SK-N-SH (cell line): ENCODE results near the gene RALY. TPM values are rescaled to one million over a fixed set of nuclear protein-coding genes. Genes with fewer than 3 reads are reported as not detected.

Source experiments
- CTCF ChIA-PET: fragments of 300-600, 350-600 bp; formaldehyde crosslinking; extraction: SDS; loops from one replicate; lab custom pipeline; 2021; lab: Yijun Ruan, JAX
- POLR2A ChIA-PET: fragments of 350-600 bp; sonication (Branson Sonifier 250); formaldehyde crosslinking; extraction: SDS; loops from one replicate; lab custom pipeline; 2020; ENCODE audit warnings: antibody characterized with exemption, inconsistent platforms; lab: Yijun Ruan, JAX
- DNase-seq: peaks from one replicate; pipeline ENCODE4 v3.0.0; 2012
- H2AFZ ChIP-seq: fragments of 200-600 bp; sonication (generic); 2 replicates; pipeline ENCODE4 v1.8.1; 2016; ENCODE audit warnings: antibody characterized with exemption, mild to moderate bottlenecking, low read depth
- H3F3A ChIP-seq: fragments of 200-600 bp; sonication (generic); replicated peaks from 2 replicates; pipeline ENCODE3; 2016; ENCODE audit warnings: antibody characterized with exemption, mild to moderate bottlenecking; ENCODE audit not compliant: insufficient read depth
- H3K27ac ChIP-seq, 2 experiments: fragments of 200-500 bp in 1 of 2; fragments of 200-600 bp in 1 of 2; sonication (Bioruptor generic) in 1 of 2; sonication (generic), shearing (Covaris generic) in 1 of 2; 2 replicates each; pipeline versions ENCODE4 v1.5.1 to v1.6.1; 2014 to 2016; ENCODE audit warnings: low read depth in 2 of 2, inconsistent platforms in 1 of 2, low read length in 1 of 2, mild to moderate bottlenecking in 1 of 2, mixed read lengths in 1 of 2
- H3K27me3 ChIP-seq: fragments of 200-600 bp; sonication (generic), shearing (Covaris generic); 2 replicates; pipeline ENCODE4 v1.6.1; 2016; ENCODE audit warnings: mixed run types; ENCODE audit not compliant: insufficient read depth
- H3K36me3 ChIP-seq, 2 experiments: fragments of 200-500 bp in 1 of 2; fragments of 200-600 bp in 1 of 2; sonication (Bioruptor generic) in 1 of 2; sonication (generic) in 1 of 2; replicated peaks in 1 of 2; 2 replicates each; pipeline versions ENCODE3 to v1.5.1; 2014 to 2016; ENCODE audit warnings: low read length in 1 of 2, mild to moderate bottlenecking in 1 of 2; ENCODE audit not compliant: insufficient read depth in 2 of 2, control insufficient read depth in 1 of 2
- H3K4me1 ChIP-seq, 2 experiments: fragments of 200-500 bp in 1 of 2; fragments of 200-600 bp in 1 of 2; sonication (Bioruptor generic) in 1 of 2; sonication (generic), shearing (Covaris generic) in 1 of 2; 2 replicates each; pipeline versions ENCODE4 v1.5.1 to v1.6.1; 2014 to 2016; ENCODE audit warnings: low read depth in 1 of 2, low read length in 1 of 2, mixed run types in 1 of 2; ENCODE audit not compliant: insufficient read depth in 2 of 2, control insufficient read depth in 1 of 2
- H3K4me2 ChIP-seq: fragments of 200-600 bp; sonication (generic), shearing (Covaris generic); 2 replicates; pipeline ENCODE4 v1.6.1; 2017; ENCODE audit warnings: mixed run types
- H3K4me3 ChIP-seq, 2 experiments: fragments of 200-500 bp in 1 of 2; fragments of 200-600 bp in 1 of 2; sonication (Bioruptor generic) in 1 of 2; sonication (generic), shearing (Covaris generic) in 1 of 2; 2 replicates each; pipeline versions ENCODE4 v1.5.1 to v1.8.1; 2014 to 2016; ENCODE audit warnings: low read depth in 2 of 2, inconsistent platforms in 1 of 2, low read length in 1 of 2, mild to moderate bottlenecking in 1 of 2, mixed read lengths in 1 of 2, moderate library complexity in 1 of 2
- H3K79me2 ChIP-seq: fragments of 200-600 bp; sonication (generic); 2 replicates; pipeline ENCODE4 v1.8.1; 2017; ENCODE audit warnings: mild to moderate bottlenecking; ENCODE audit not compliant: insufficient read depth
- H3K9ac ChIP-seq: fragments of 200-600 bp; sonication (generic); 2 replicates; pipeline ENCODE4 v1.6.1; 2017; ENCODE audit warnings: mixed run types
- H3K9me2 ChIP-seq: fragments of 200-600 bp; sonication (generic); 2 replicates; pipeline ENCODE4 v1.6.1; 2017; ENCODE audit warnings: mixed run types
- H3K9me3 ChIP-seq: fragments of 200-600 bp; sonication (generic); 2 replicates; pipeline ENCODE4 v1.6.1; 2017; ENCODE audit warnings: mixed run types, mild to moderate bottlenecking, moderate library complexity
- H4K20me1 ChIP-seq: fragments of 200-600 bp; sonication (generic); 2 replicates; pipeline ENCODE4 v1.6.1; 2017; ENCODE audit warnings: mild to moderate bottlenecking, mixed run types; ENCODE audit not compliant: insufficient read depth
- ELF1 ChIP-seq: IDR thresholded peaks from 2 replicates; pipeline ENCODE4 v1.4.0; 2012
- EP300 ChIP-seq, 2 experiments: IDR thresholded peaks; 2 replicates each; pipeline versions ENCODE4 v1.4.0 to v1.6.1; 2012; ENCODE audit warnings: borderline replicate concordance in 1 of 2, low read depth in 1 of 2, low read length in 1 of 2
- FOXJ3 ChIP-seq: sonication (generic); formaldehyde crosslinking; IDR thresholded peaks from 2 replicates; pipeline ENCODE4 v1.5.1; 2020; ENCODE audit warnings: mild to moderate bottlenecking, missing genetic modification reagents
- GABPA ChIP-seq: IDR thresholded peaks from 2 replicates; pipeline ENCODE4 v1.4.0; 2012; ENCODE audit warnings: low read depth, mild to moderate bottlenecking
- MEF2A ChIP-seq: IDR thresholded peaks from 2 replicates; pipeline ENCODE4 v1.4.0; 2012; ENCODE audit warnings: low read depth, borderline replicate concordance
- MXI1 ChIP-seq: IDR thresholded peaks from 2 replicates; pipeline ENCODE4 v1.6.1; 2012; ENCODE audit warnings: mild to moderate bottlenecking, low read depth, low read length, improper control_type of control experiment
- NRF1 ChIP-seq: IDR thresholded peaks from 2 replicates; pipeline ENCODE4 v1.6.1; 2012; ENCODE audit warnings: low read depth, mild to moderate bottlenecking, low read length
- RAD21 ChIP-seq: IDR thresholded peaks from 2 replicates; pipeline ENCODE4 v1.6.1; 2012; ENCODE audit warnings: mild to moderate bottlenecking, low read length
- RXRA ChIP-seq: IDR thresholded peaks from 2 replicates; pipeline ENCODE4 v1.4.0; 2012; ENCODE audit warnings: low read depth, mild to moderate bottlenecking, borderline replicate concordance
- TAF1 ChIP-seq: IDR thresholded peaks from 2 replicates; pipeline ENCODE4 v1.6.1; 2012; ENCODE audit warnings: low read depth, mild to moderate bottlenecking, low read length, moderate library complexity, borderline replicate concordance
- TCF12 ChIP-seq: IDR thresholded peaks from 2 replicates; pipeline ENCODE4 v1.4.0; 2012
- TEAD4 ChIP-seq: IDR thresholded peaks from 2 replicates; pipeline ENCODE4 v1.4.0; 2012; ENCODE audit warnings: mild to moderate bottlenecking, borderline replicate concordance; ENCODE audit not compliant: insufficient read depth
- WGBS: methylation state at CpG from one replicate; pipeline ENCODE4 v1.1.6; 2017; ENCODE audit warnings: low lambda C conversion rate; 5-methylcytosine and 5-hydroxymethylcytosine counted together
- polyA plus RNA-seq, 3 experiments: library from polyadenylated mRNA; depleted of rRNA; stranded (reverse); fragments of >200 nt; gene quantifications; 2 replicates each; pipeline ENCODE4 v1.2.3, GENCODE V29; 2012
- TF ChIP-seq, protein P1 (sequence below): IDR thresholded peaks from 2 replicates; pipeline ENCODE4 v1.6.1; 2012; ENCODE audit warnings: mild to moderate bottlenecking, low read depth, low read length, moderate library complexity
- TF ChIP-seq, protein P2 (sequence below): fragments of 150-350 bp; IDR thresholded peaks from 2 replicates; pipeline ENCODE4 v1.6.1; 2017; ENCODE audit warnings: antibody characterized with exemption, low read length, low read depth, borderline replicate concordance
- TF ChIP-seq, protein P3 (sequence below): IDR thresholded peaks from 2 replicates; pipeline ENCODE4 v1.4.0; 2012; ENCODE audit warnings: low read depth, borderline replicate concordance
- TF ChIP-seq, protein P4 (sequence below): fragments of 200-600 bp; sonication (generic); IDR thresholded peaks from 2 replicates; pipeline ENCODE4 v1.6.1; 2017; ENCODE audit warnings: antibody characterized with exemption, mild to moderate bottlenecking, moderate library complexity

RALY gene
- polyA plus RNA-seq, 1 of the 3 experiments (the other 2 are of a cell fraction) = 130 TPM

DNA sequence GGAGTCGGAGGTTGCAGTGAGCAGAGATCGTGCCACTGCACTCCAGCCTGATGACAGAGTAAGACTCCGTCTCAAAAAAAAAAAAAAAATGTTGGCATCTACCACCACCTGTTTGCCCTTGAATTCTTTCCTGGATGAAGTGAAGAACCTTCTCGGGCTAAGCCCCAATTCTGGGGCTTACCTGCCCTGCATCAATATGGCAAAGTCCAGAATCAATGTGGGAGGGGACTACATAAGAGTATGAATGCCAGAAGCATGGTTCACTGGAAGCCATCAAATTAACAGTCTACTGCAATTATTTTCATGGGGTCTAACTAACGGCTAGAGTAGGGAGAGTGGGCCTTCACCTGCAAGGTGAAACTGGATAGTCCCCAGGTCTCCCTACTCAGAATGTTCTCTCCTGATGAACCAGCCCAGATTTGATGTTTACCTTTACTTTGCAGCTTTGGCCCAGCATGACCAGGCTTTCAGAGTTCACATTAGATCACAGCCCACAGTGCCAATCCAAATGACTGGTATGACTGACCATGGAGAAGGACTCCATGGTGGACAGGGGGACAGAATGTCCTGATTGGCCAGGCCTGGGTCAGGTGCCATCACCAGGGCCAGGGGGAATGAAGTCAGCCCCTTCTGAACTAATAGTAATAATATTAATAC lies 7.0 kb upstream of the RALY start:
- CTCF ChIA-PET = interaction anchor here (0.8 kb wide), 1 partner anchor 82 kb away, joined by 3 read pairs; no protein-coding TSS in a partner anchor
- no peaks in the 10 kb centered on the region for H3K27me3 ChIP-seq
- 91% methylated on average over 5 of the region's 5 CpGs for WGBS
- TF ChIP-seq, protein P1, sequence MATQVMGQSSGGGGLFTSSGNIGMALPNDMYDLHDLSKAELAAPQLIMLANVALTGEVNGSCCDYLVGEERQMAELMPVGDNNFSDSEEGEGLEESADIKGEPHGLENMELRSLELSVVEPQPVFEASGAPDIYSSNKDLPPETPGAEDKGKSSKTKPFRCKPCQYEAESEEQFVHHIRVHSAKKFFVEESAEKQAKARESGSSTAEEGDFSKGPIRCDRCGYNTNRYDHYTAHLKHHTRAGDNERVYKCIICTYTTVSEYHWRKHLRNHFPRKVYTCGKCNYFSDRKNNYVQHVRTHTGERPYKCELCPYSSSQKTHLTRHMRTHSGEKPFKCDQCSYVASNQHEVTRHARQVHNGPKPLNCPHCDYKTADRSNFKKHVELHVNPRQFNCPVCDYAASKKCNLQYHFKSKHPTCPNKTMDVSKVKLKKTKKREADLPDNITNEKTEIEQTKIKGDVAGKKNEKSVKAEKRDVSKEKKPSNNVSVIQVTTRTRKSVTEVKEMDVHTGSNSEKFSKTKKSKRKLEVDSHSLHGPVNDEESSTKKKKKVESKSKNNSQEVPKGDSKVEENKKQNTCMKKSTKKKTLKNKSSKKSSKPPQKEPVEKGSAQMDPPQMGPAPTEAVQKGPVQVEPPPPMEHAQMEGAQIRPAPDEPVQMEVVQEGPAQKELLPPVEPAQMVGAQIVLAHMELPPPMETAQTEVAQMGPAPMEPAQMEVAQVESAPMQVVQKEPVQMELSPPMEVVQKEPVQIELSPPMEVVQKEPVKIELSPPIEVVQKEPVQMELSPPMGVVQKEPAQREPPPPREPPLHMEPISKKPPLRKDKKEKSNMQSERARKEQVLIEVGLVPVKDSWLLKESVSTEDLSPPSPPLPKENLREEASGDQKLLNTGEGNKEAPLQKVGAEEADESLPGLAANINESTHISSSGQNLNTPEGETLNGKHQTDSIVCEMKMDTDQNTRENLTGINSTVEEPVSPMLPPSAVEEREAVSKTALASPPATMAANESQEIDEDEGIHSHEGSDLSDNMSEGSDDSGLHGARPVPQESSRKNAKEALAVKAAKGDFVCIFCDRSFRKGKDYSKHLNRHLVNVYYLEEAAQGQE = no peak
- no peak overlapping the region for H3K4me2 ChIP-seq
- no peaks in the 10 kb centered on the region for H3F3A ChIP-seq
- peaks cover 2% of the 10 kb centered on the region; the same call in 1 of the 2 replicates for H3K79me2 ChIP-seq
- H3K4me3 ChIP-seq = no peak overlapping the region
- no peak overlapping the region for H3K9ac ChIP-seq
- H3K4me1 ChIP-seq = peaks cover 3 to 4% of the 10 kb centered on the region in 2 experiments; a peak in 2 of 4 replicates
- no peak overlapping the region for H3K27ac ChIP-seq
- no peaks in the 10 kb centered on the region for H3K36me3 ChIP-seq
- DNase-seq = no peak
- POLR2A ChIA-PET = no interaction called here
- H4K20me1 ChIP-seq = no peaks in the 10 kb centered on the region
- H3K9me3 ChIP-seq = no peaks in the 10 kb centered on the region
- no peak overlapping the region for H2AFZ ChIP-seq
- H3K9me2 ChIP-seq = no peaks in the 10 kb centered on the region

DNA sequence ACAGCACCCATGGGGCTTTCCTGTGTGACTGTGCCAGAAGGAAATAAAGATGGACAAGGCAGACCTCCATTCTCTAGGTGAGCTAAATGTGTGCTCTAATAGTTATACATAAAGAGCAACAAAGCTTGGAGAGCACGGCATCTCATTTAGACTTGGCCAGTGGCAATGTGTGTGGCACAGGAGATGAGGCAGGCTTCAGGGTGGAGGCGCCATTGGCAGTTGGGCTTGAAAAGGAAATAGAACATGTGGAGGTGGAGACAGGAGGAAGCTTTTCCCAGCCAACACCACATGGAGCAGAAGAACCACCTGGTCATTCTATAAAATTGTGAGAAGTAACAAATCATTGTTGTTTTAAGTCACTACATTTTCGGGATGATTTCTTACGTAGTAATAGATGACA lies 3.6 kb upstream of the RALY start:
- H4K20me1 ChIP-seq = peaks cover 7% of the 10 kb centered on the region
- no peak overlapping the region for H3K4me3 ChIP-seq
- peaks cover 7% of the 10 kb centered on the region for H3F3A ChIP-seq
- H3K27ac ChIP-seq = no peak overlapping the region
- DNase-seq = no peak
- H3K9me3 ChIP-seq = no peaks in the 10 kb centered on the region
- no peak for TF ChIP-seq TEAD4
- TF ChIP-seq RAD21 = no peak
- TF ChIP-seq, protein P2, sequence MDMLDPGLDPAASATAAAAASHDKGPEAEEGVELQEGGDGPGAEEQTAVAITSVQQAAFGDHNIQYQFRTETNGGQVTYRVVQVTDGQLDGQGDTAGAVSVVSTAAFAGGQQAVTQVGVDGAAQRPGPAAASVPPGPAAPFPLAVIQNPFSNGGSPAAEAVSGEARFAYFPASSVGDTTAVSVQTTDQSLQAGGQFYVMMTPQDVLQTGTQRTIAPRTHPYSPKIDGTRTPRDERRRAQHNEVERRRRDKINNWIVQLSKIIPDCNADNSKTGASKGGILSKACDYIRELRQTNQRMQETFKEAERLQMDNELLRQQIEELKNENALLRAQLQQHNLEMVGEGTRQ = no peak
- no peak for TF ChIP-seq RXRA
- no peak for TF ChIP-seq EP300 (IDR thresholded peaks at IDR 0.05; ENCODE audit: borderline replicate concordance in 1 of 2, low read depth in 1 of 2, low read length in 1 of 2)
- TF ChIP-seq MXI1 = no peak
- no peak for TF ChIP-seq FOXJ3 (CRISPR knock-in tag)
- TF ChIP-seq, protein P3, sequence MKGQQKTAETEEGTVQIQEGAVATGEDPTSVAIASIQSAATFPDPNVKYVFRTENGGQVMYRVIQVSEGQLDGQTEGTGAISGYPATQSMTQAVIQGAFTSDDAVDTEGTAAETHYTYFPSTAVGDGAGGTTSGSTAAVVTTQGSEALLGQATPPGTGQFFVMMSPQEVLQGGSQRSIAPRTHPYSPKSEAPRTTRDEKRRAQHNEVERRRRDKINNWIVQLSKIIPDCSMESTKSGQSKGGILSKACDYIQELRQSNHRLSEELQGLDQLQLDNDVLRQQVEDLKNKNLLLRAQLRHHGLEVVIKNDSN = no peak
- TF ChIP-seq, protein P4, sequence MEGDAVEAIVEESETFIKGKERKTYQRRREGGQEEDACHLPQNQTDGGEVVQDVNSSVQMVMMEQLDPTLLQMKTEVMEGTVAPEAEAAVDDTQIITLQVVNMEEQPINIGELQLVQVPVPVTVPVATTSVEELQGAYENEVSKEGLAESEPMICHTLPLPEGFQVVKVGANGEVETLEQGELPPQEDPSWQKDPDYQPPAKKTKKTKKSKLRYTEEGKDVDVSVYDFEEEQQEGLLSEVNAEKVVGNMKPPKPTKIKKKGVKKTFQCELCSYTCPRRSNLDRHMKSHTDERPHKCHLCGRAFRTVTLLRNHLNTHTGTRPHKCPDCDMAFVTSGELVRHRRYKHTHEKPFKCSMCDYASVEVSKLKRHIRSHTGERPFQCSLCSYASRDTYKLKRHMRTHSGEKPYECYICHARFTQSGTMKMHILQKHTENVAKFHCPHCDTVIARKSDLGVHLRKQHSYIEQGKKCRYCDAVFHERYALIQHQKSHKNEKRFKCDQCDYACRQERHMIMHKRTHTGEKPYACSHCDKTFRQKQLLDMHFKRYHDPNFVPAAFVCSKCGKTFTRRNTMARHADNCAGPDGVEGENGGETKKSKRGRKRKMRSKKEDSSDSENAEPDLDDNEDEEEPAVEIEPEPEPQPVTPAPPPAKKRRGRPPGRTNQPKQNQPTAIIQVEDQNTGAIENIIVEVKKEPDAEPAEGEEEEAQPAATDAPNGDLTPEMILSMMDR = no peak
- TF ChIP-seq TCF12 = no peak
- TF ChIP-seq GABPA = no peak
- no peak for TF ChIP-seq TAF1
- TF ChIP-seq NRF1 = no peak
- TF ChIP-seq MEF2A = no peak
- no peak for TF ChIP-seq ELF1
- TF ChIP-seq, all 33 proteins: peak for 0
- Histone ChIP-seq H3K36me3 (no peaks in the 10 kb centered on the region), H3K4me1 (peaks cover 10 to 12% of the 10 kb centered on the region in 2 experiments; a peak in 2 of 4 replicates), H3K27me3 (no peaks in the 10 kb centered on the region), H3K9ac (no peak overlapping the region), H3K4me2 (no peak overlapping the region), H2AFZ (no peak overlapping the region), H3K79me2 (peaks cover 22% of the 10 kb centered on the region), H3K9me2 (no peaks in the 10 kb centered on the region)
- POLR2A ChIA-PET = no interaction called here
- 92% methylated on average over 4 of the region's 4 CpGs for WGBS
- CTCF ChIA-PET = no interaction called here
